Right hindlimb (tissue), 1 donor: ENCODE measurements around the gene CIAO3.
"Not testable (repeated sequence)": the region's sequence is repeated elsewhere in the genome, so short reads cannot be mapped to it uniquely, and the experiment has no call there.

Experiments used
- DNase-seq: peaks from one replicate; pipeline ENCODE4 v3.0.0-alpha.2; 2018

CIAO3 gene

GRCh38 chr16:721765-722540, 18.8 kb downstream of the CIAO3 start:
- DNase-seq, result no peak

DNA sequence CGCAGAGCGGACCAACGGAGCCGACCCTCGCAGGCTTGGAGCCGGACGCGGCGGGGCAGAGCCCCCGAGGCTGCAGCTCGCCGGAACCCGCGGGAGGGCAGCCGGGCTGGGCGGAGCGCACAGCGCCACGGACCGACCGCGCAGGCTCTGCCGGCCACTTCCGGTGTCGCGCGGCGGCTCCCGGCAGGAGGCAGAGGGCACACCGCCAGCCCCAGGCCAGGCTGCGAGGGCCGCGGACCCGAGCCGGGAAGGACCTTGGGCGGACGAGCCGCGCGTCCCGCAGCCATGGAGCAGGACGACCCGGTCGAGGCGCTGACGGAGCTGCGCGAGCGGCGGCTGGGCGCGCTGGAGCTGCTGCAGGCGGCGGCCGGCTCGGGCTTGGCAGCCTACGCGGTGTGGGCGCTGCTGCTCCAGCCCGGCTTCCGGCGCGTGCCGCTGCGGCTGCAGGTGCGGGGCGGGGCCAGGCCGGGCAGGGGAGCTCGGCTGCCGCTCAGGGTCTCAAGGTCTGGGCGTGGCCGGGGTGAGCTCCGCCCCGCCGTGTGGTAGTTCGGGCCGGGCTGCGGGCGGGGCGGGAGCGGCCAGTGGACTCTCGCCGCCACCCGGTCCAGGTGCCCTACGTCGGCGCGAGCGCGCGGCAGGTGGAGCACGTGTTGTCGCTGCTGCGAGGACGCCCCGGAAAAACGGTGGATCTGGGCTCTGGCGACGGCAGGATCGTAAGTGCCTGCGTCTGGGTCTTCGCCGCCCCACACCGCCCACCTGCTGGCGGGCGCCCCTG, 19.6 kb downstream of the CIAO3 start, which contains the start of gene ANTKMT:
Gene ANTKMT (plus strand): TSS at position 157 of the 775 bp plus-strand sequence. CDS start 129 bp downstream, at position 286.
- DNase-seq, result peak; percentile 83

DNA sequence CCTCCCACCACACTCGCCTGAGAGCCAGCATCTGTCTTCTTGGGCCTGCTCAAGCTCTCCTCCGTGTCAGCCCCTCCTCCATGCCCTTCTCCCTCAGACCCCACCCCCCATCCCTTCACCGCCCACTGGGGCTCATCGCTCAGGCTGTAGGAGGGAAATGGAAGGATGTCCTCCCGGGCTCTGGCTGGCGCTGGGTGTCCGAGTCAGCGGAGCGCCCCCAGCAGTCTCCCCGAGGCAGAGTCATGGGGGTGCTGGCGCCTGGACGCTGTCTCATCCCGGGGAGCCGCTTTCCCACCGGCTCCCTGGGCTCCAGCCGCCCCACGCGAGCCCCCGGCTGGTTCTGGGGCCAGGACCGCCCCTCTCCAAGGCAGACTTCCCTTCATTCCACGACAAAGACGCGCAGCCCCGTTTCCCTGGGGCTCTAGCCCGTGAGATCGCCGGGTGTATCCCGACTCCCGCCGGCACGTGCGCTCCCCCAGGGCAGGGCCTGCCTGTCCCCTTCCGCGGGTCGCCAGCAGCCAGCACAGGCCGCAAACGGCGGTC, 20.3 kb downstream of the CIAO3 start:
- DNase-seq, result peak; percentile 87

DNA sequence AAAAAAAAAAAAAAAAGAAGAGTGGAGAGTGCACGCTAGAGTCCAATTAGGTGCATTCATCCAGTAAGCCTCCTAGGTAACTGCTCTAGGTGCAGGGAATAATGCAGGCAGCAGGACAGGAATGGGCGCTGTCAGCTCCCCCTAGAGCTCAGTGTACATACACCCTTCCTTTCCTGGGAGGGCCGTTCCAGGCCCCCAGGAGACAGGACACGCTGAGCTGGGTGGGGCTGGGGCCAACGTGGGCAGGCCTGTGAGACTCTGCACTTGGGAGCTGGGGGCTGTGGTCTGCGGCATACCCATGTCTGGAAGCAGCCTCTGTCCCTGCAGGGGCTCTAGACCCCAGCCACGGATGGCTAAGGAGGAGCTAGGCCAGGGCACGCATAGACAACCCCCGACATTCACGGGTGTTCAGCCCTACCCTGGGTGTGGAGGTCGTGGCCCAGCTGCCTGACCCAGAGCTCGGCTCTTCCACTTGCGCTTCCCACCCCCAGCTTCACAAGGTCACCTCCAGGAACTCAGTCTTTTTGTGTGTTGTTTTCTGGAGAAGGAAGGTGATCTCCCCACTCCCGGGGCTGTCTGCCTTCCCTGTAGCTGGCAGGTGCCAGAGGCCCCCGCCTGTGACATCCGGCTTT, 20.9 kb downstream of the CIAO3 start:
- no peak for DNase-seq

DNA sequence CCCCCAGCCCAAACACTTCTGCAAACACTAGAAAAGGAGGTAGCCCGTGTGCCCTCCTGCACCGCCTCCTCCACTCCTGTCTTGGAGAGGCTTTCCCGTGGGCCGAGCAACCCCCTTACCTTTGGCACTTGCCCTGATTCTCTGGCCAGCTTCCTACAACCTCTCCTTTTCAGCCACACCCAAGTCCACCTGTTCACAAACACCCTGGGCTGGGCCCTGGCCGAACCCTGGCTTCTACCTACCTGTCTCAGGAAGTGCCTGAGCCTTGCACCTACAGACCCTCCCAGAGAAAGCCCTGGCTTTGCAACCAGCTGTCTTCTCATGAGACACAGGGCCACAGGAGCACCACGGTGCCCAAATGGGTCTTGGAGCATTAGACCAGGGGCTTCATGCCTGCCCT, 21.9 kb downstream of the CIAO3 start:
- DNase-seq, result no peak

DNA sequence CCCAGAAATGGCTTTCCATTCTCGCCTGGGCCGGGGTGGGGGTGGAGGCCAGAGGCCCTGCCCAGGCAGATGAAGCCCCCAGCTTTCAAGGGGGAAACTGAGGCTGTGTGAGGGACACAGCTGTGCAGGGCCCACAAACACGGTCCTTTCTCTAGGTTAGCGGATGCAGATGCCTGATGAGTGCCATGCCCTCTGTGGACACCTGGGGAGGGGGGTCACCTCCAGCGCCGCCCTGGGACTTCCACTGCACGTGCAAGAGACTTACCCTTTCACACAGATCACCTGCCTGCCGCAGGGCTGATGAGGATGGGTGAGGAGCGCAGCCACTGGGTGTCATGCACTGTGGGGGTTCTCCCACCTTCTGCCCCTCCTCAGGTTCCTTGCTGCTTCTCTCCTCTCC, 22.4 kb downstream of the CIAO3 start:
- DNase-seq, result no peak

GRCh38 chr16:717450-718245, 23.1 kb downstream of the CIAO3 start:
- no peak for DNase-seq

- DNase-seq, result no peak
These were observed 23.9 kb downstream of the CIAO3 start for GRCh38 chr16:716768-717325.

- DNase-seq, result peak; percentile 65
These were observed 24.6 kb downstream of the CIAO3 start for GRCh38 chr16:716200-716568.

GRCh38 chr16:715477-716199, 25.2 kb downstream of the CIAO3 start:
- no peak for DNase-seq

GRCh38 chr16:714558-715476, 26.0 kb downstream of the CIAO3 start, which contains the start of gene METRN:
TSS of gene METRN (plus strand) at chr16:715118. CDS start at chr16:715290, 172 bp downstream.
- DNase-seq, result peak; percentile 94

GRCh38 chr16:714079-714478, 26.7 kb downstream of the CIAO3 start:
- DNase-seq, result no peak

DNA sequence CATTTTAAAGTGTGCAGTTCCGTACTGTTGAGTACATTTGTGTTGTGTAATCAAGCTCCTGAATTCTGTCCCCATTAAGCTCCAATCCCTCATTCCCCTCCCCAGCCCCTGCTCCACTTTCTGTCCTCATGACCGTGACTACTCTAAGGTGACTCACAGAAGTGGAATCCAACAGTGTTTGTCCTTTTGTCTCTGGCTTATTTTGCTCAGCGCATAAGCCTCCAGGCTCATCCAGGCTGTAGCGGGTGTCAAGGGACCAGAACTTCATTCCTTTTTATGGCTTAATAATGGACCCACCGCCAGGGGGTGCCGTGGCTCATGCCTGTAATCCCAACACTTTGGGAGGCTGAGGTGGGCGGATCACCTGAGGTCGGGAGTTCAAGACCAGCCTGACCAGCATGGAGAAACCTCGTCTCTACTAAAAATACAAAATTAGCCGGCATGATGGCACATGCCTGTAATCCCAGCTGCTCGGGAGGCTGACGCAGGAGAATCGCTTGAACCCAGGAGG, 28.0 kb downstream of the CIAO3 start:
- DNase-seq, result not testable (repeated sequence)

GRCh38 chr16:711548-712320, 29.1 kb downstream of the CIAO3 start:
- peak; percentile 79 for DNase-seq

DNA sequence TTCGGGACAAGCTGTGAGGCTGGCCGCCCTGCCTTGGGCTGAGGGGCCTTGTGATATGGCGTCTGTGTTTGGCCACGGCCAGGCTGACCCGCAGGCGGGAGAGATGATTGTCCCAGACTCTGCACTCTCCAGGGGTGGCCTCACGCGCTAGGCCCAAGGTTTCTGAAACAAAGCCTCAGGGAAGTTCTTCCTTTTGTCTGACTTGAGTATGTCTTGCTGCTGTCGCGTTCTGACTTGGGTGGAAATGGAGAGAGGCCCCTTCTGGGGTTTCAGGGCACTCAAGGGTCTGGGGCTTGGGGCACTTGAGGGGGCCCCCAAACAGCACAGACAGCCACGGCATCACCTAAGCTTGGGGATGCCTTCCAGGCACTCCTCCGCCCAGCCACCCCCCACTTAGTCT, 29.7 kb downstream of the CIAO3 start:
- DNase-seq, result no peak

GRCh38 chr16:710500-711075, 30.2 kb downstream of the CIAO3 start:
- DNase-seq, result no peak

- DNase-seq, result peak; percentile 80
These were observed 31.0 kb downstream of the CIAO3 start for GRCh38 chr16:709566-710499.

DNA sequence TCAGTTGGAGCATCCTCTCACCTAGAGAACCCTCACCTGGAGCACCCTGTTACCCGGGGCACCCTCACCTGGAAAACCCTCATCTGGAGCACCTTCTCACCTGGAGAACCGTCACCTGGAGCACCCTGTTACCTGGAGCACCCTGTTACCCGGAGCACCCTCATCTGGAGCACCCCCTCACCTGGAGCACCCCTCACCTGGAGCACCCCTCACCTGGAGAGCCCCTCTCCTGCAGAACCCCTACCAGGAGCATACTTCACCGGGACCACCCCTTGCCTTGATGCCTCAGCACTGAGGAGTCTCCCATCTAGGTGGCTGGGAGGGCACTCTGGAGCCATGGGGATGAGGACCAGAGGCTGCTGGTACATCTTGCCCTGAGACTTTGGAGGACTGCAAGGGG, 31.8 kb downstream of the CIAO3 start:
- no peak for DNase-seq
